Mammary epithelial cell (primary cell): ENCODE data around the gene OLA1.

Experiments
- CTCF ChIP-seq, 2 donors: IDR thresholded peaks in 1 of 2; conservative IDR thresholded peaks in 1 of 2; 2 replicates each; pipeline ENCODE4 v1.5.1; 2011 to 2012; ENCODE audit warnings: inconsistent platforms in 2 of 2, low read length in 2 of 2, mild to moderate bottlenecking in 2 of 2, control low read depth in 1 of 2, low read depth in 1 of 2; ENCODE audit not compliant: insufficient read depth in 1 of 2; ENCODE audit errors: extremely low read depth in 1 of 2
- EZH2 ChIP-seq: IDR thresholded peaks from 2 replicates; pipeline ENCODE4 v1.6.1; 2012; ENCODE audit warnings: low read length, inconsistent platforms, borderline replicate concordance

GRCh38 chr2:174053355-174054151 lies 194.8 kb downstream of the OLA1 start:
- TF ChIP-seq CTCF (conservative IDR thresholded peaks at IDR 0.05 in 1 of 2, IDR thresholded peaks at IDR 0.05 in 1 of 2; ENCODE audit: extremely low read depth in 1 of 2, insufficient read depth in 1 of 2, low read depth in 1 of 2, low read length in 2 of 2) = no peak
- TF ChIP-seq EZH2 = no peak
